HepG2 (cell line): ENCODE results near the gene GSTK1. TPM values are rescaled to one million over a fixed set of nuclear protein-coding genes. Genes with fewer than 3 reads are reported as not detected.

Experiments used
- ATAC-seq: fragments of 200-7000 bp; cut with Tn5 transposase; 3 replicates; pipeline ENCODE4 v1.9.1; 2020; ENCODE audit warnings: mild to moderate bottlenecking, moderate library complexity
- BruUV-seq: library from RNA; stranded (reverse); fragments of 400-500 nt; replicated peaks from 2 replicates; lab custom pipeline; 2021; lab: Mats Ljungman, UMichigan
- CTCF ChIA-PET: fragments of 300-600 bp; formaldehyde crosslinking; extraction: SDS; loops from one replicate; lab custom pipeline; 2021; ENCODE audit warnings: low total read pairs, inconsistent platforms, low intra/inter-chr PET ratio; lab: Yijun Ruan, JAX
- POLR2A ChIA-PET: fragments of 350-600 bp; sonication (Branson Sonifier 250); formaldehyde crosslinking; loops from one replicate; lab custom pipeline; 2020; ENCODE audit warnings: antibody characterized with exemption, inconsistent platforms; lab: Yijun Ruan, JAX
- DNase-seq: peaks from one replicate; pipeline ENCODE4 v3.0.0-alpha.2; 2015; ENCODE audit warnings: low spot score
- FAIRE-seq: peaks from 3 replicates; lab custom pipeline; 2011; peaks lifted over from hg19 to GRCh38; lab: Jason Lieb, UNC
- H2AFZ ChIP-seq: one replicate; pipeline ENCODE4 v1.6.1; 2011; ENCODE audit warnings: low read length, inconsistent platforms
- H3K27ac ChIP-seq: fragments of 300-600 bp; 3 replicates; pipeline ENCODE4 v1.8.0; 2011; ENCODE audit warnings: mixed run types, mild to moderate bottlenecking, mixed read lengths, low read length, inconsistent platforms; ENCODE audit not compliant: insufficient read depth; ENCODE audit errors: extremely low read length
- H3K27me3 ChIP-seq, 2 experiments: fragments of 200-600 bp in 1 of 2; 2 replicates in 1 of 2; 3 replicates in 1 of 2; pipeline versions ENCODE4 v1.6.0 to v1.8.0; 2011; ENCODE audit warnings: low read length in 2 of 2, mild to moderate bottlenecking in 2 of 2, moderate library complexity in 2 of 2, inconsistent platforms in 1 of 2; ENCODE audit not compliant: insufficient read depth in 2 of 2, control insufficient read depth in 1 of 2
- H3K36me3 ChIP-seq, 2 experiments: fragments of 200-600 bp in 1 of 2; replicated peaks in 1 of 2; 2 replicates in 1 of 2; 3 replicates in 1 of 2; pipeline versions ENCODE4 v1.5.1 to v1.8.0; 2011; ENCODE audit warnings: low read length in 2 of 2, inconsistent platforms in 1 of 2; ENCODE audit not compliant: insufficient read depth in 2 of 2, control insufficient read depth in 1 of 2
- H3K4me1 ChIP-seq: 2 replicates; pipeline ENCODE4 v1.5.1; 2012; ENCODE audit warnings: low read length, inconsistent platforms; ENCODE audit not compliant: insufficient read depth
- H3K4me2 ChIP-seq: 2 replicates; pipeline ENCODE4 v1.6.0; 2011; ENCODE audit warnings: low read depth, low read length, inconsistent platforms
- H3K4me3 ChIP-seq, 3 experiments: fragments of 200-600 bp in 1 of 3; sonication (generic), shearing (Covaris generic) in 1 of 3; replicated peaks in 1 of 3; 2 replicates each; pipeline ENCODE4 v1.5.1; 2011 to 2016; ENCODE audit warnings: low read length in 3 of 3, inconsistent platforms in 2 of 3, low read depth in 2 of 3, mild to moderate bottlenecking in 2 of 3, control low read depth in 1 of 3, mixed read lengths in 1 of 3; ENCODE audit not compliant: insufficient read depth in 1 of 3
- H3K79me2 ChIP-seq: one replicate; pipeline ENCODE4 v1.6.1; 2011; ENCODE audit warnings: low read length, inconsistent platforms; ENCODE audit not compliant: insufficient read depth
- H3K9ac ChIP-seq: 2 replicates; pipeline ENCODE4 v1.6.0; 2011; ENCODE audit warnings: mild to moderate bottlenecking, low read depth, low read length, inconsistent platforms; ENCODE audit not compliant: insufficient read depth
- H3K9me3 ChIP-seq: 2 replicates; pipeline ENCODE4 v1.5.1; 2012; ENCODE audit warnings: mild to moderate bottlenecking, low read length
- H4K20me1 ChIP-seq: 2 replicates; pipeline ENCODE4 v1.6.0; 2011; ENCODE audit warnings: inconsistent platforms, mild to moderate bottlenecking, low read length, moderate library complexity; ENCODE audit not compliant: insufficient read depth
- HDAC2 ChIP-seq: sonication (generic); formaldehyde crosslinking; IDR thresholded peaks from 2 replicates; pipeline ENCODE4 v1.4.0; 2020; ENCODE audit warnings: missing genetic modification reagents
- IKZF4 ChIP-seq: sonication (generic); formaldehyde crosslinking; IDR thresholded peaks from 2 replicates; pipeline ENCODE4 v1.5.1; 2020; ENCODE audit warnings: borderline replicate concordance, mild to moderate bottlenecking, low read depth, missing genetic modification reagents; ENCODE audit errors: not compliant biosample characterization
- RFX1 ChIP-seq: fragments of 450-650 bp; IDR thresholded peaks from 2 replicates; pipeline ENCODE4 v1.6.1; 2017
- ZBTB7B ChIP-seq: sonication (generic); formaldehyde crosslinking; IDR thresholded peaks from 2 replicates; pipeline ENCODE4 v1.4.0; 2020; ENCODE audit warnings: missing genetic modification reagents
- ZNF20 ChIP-seq: sonication (generic); formaldehyde crosslinking; IDR thresholded peaks from 2 replicates; pipeline ENCODE4 v1.4.0; 2020; ENCODE audit warnings: mild to moderate bottlenecking, moderate library complexity, missing genetic modification reagents
- ZNF446 ChIP-seq: sonication (generic); formaldehyde crosslinking; IDR thresholded peaks from 2 replicates; pipeline ENCODE4 v1.5.0; 2020; ENCODE audit warnings: mild to moderate bottlenecking, missing genetic modification reagents
- ZNF577 ChIP-seq: sonication (generic); formaldehyde crosslinking; IDR thresholded peaks from 2 replicates; pipeline ENCODE4 v1.4.0; 2020; ENCODE audit warnings: mild to moderate bottlenecking, low read depth, missing genetic modification reagents, borderline replicate concordance
- ZNF7 ChIP-seq: IDR thresholded peaks from 2 replicates; pipeline ENCODE4 v1.6.1; 2016; ENCODE audit warnings: missing biosample characterization, missing genetic modification reagents
- ZNF703 ChIP-seq: sonication (generic); formaldehyde crosslinking; IDR thresholded peaks from 2 replicates; pipeline ENCODE4 v1.5.1; 2020; ENCODE audit warnings: missing genetic modification reagents, mild to moderate bottlenecking, moderate library complexity, borderline replicate concordance
- WGBS: methylation state at CpG from one replicate; pipeline ENCODE4 v1.1.6; 2017; ENCODE audit warnings: low lambda C conversion rate; 5-methylcytosine and 5-hydroxymethylcytosine counted together
- in situ Hi-C: cut with HindIII; loops from 2 replicates; pipeline ENCODE4 v1.10.0; 2017; ENCODE audit warnings: low pct_unique_long_range_greater_than_20kb; ENCODE audit not compliant: extremely low pct_ligation_motif_present
- intact Hi-C: fragments of 100-400 bp; cut with micrococcal nuclease; formaldehyde crosslinking; loops from one replicate; pipeline ENCODE4 v1.10.0; 2022; ENCODE audit not compliant: unreplicated experiment
- polyA plus RNA-seq, 8 experiments: library from polyadenylated mRNA; depleted of rRNA in 3 of 8; stranded (reverse) in 7 of 8; unstranded in 1 of 8; fragments of >200 nt; fragmentation: Illumina TruSeq in 4 of 8; extraction: Trizol in 4 of 8; gene quantifications; 2 replicates each; pipeline versions ENCODE4 v1.2.1 to v1.2.3, GENCODE V29; 2011 to 2016; ENCODE audit warnings: low read depth in 4 of 8, missing spikeins in 1 of 8, mixed read lengths in 1 of 8; ENCODE audit not compliant: insufficient read depth in 1 of 8
- total RNA-seq, 5 experiments: library from RNA; depleted of rRNA; stranded (reverse); fragments of >200 nt; fragmentation: Illumina TruSeq; extraction: Trizol; gene quantifications; 2 replicates each; pipeline ENCODE4 v1.2.3, GENCODE V29; 2016; ENCODE audit warnings: low read depth in 1 of 5
- TF ChIP-seq, protein P1 (sequence below): sonication (generic); formaldehyde crosslinking; IDR thresholded peaks from 2 replicates; pipeline ENCODE4 v1.9.0; 2022; ENCODE audit warnings: low read depth, missing genetic modification reagents
- TF ChIP-seq, protein P2 (sequence below): sonication (generic); formaldehyde crosslinking; IDR thresholded peaks from 2 replicates; pipeline ENCODE4 v1.4.0; 2020; ENCODE audit warnings: missing genetic modification reagents
- TF ChIP-seq, protein P3 (sequence below): sonication (generic); formaldehyde crosslinking; IDR thresholded peaks from 2 replicates; pipeline ENCODE4 v1.5.0; 2020; ENCODE audit warnings: mild to moderate bottlenecking, missing genetic modification reagents, borderline replicate concordance

GSTK1 gene
- total and polyA plus RNA-seq, 2 of the 13 experiments (the other 11 are each of a cell fraction or from before 2014, with no cell fraction given): 64.6 to 92.1 TPM

DNA sequence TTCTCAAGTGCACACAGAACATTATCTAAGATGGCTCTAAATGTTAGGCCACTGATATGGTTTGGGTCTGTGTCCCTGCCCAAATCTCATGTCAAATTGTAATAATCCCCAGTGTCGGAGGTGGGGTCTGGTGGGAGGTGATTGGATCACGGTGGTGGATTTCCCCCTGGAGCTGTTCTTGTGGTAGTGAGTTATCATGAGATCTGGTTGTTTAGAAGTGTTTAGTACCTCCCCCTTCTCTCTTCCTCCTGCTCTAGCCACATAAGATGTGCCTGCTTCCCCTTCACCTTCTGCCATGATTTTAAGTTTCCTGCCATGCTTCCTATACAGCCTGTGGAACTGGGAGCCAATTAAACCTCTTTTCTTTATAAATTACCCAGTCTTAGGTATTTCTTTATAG lies 11.2 kb upstream of the GSTK1 start:
- TF ChIP-seq ZNF577 (CRISPR knock-in tag) (no peak), ZNF703 (CRISPR knock-in tag) (no peak), ZBTB7B (CRISPR knock-in tag) (no peak)
- TF ChIP-seq, protein P1, sequence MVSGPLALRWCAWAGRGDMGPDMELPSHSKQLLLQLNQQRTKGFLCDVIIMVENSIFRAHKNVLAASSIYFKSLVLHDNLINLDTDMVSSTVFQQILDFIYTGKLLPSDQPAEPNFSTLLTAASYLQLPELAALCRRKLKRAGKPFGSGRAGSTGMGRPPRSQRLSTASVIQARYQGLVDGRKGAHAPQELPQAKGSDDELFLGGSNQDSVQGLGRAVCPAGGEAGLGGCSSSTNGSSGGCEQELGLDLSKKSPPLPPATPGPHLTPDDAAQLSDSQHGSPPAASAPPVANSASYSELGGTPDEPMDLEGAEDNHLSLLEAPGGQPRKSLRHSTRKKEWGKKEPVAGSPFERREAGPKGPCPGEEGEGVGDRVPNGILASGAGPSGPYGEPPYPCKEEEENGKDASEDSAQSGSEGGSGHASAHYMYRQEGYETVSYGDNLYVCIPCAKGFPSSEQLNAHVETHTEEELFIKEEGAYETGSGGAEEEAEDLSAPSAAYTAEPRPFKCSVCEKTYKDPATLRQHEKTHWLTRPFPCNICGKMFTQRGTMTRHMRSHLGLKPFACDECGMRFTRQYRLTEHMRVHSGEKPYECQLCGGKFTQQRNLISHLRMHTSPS (CRISPR knock-in tag): no peak
- TF ChIP-seq, all 625 proteins: peak for 0
- FAIRE-seq (no peak), DNase-seq (no peak), ATAC-seq (no peak)
- no peak overlapping the region for H3K27ac ChIP-seq
- H2AFZ ChIP-seq: no peak overlapping the region
- peaks cover 16% of the 10 kb centered on the region for H3K4me1 ChIP-seq
- H3K79me2 ChIP-seq: no peaks in the 10 kb centered on the region
- H3K4me2 ChIP-seq: no peak overlapping the region
- WGBS: 74% methylated on average over 2 of the region's 2 CpGs
- no peaks in the 10 kb centered on the region for H3K27me3 ChIP-seq
- CTCF ChIA-PET: no interaction called here
- in situ Hi-C loops: no loop called here
- H3K4me3 ChIP-seq: no peak overlapping the region
- H4K20me1 ChIP-seq: no peaks in the 10 kb centered on the region
- POLR2A ChIA-PET: no interaction called here
- H3K36me3 ChIP-seq: no peaks in the 10 kb centered on the region
- no TSS peak for BruUV-seq
- intact Hi-C loops: no loop called here
- H3K9me3 ChIP-seq: no peaks in the 10 kb centered on the region
- H3K9ac ChIP-seq: no peak overlapping the region

DNA sequence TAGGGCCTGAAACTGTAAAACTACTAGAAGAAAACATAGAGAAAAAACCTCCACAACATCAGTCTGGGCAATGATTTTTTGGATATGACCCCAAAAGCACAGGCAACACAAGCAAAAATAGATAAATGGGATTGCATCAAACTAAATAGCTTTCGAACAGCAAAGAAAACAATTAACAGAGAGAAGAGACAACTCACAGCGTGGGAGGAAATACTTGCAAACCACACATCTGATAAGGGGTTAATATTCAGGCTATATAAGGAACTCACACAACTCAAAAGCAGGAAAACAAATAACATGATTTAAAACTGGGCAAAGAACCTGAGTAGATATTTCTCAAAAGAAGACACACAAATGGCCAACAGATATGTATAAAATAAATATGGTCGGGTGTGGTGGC lies 7.7 kb upstream of the GSTK1 start:
- ChIA-PET CTCF (no interaction called here), POLR2A (no interaction called here)
- Histone ChIP-seq H4K20me1 (no peaks in the 10 kb centered on the region), H3K27ac (no peak overlapping the region), H2AFZ (no peak overlapping the region), H3K4me2 (no peak overlapping the region), H3K27me3 (no peaks in the 10 kb centered on the region), H3K9ac (no peak overlapping the region), H3K4me3 (no peak overlapping the region), H3K79me2 (no peaks in the 10 kb centered on the region), H3K36me3 (no peaks in the 10 kb centered on the region), H3K4me1 (peaks cover 17% of the 10 kb centered on the region), H3K9me3 (no peaks in the 10 kb centered on the region)
- no TSS peak for BruUV-seq
- ATAC-seq: no peak
- intact Hi-C loops (no loop called here), in situ Hi-C loops (no loop called here)
- DNase-seq: no peak
- 17% methylated on average over 3 of the region's 3 CpGs for WGBS
- no peak for FAIRE-seq
- no peak for TF ChIP-seq HDAC2 (CRISPR knock-in tag)
- TF ChIP-seq, protein P2, sequence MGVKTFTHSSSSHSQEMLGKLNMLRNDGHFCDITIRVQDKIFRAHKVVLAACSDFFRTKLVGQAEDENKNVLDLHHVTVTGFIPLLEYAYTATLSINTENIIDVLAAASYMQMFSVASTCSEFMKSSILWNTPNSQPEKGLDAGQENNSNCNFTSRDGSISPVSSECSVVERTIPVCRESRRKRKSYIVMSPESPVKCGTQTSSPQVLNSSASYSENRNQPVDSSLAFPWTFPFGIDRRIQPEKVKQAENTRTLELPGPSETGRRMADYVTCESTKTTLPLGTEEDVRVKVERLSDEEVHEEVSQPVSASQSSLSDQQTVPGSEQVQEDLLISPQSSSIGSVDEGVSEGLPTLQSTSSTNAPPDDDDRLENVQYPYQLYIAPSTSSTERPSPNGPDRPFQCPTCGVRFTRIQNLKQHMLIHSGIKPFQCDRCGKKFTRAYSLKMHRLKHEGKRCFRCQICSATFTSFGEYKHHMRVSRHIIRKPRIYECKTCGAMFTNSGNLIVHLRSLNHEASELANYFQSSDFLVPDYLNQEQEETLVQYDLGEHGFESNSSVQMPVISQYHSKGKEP (CRISPR knock-in tag): no peak
- TF ChIP-seq, protein P3, sequence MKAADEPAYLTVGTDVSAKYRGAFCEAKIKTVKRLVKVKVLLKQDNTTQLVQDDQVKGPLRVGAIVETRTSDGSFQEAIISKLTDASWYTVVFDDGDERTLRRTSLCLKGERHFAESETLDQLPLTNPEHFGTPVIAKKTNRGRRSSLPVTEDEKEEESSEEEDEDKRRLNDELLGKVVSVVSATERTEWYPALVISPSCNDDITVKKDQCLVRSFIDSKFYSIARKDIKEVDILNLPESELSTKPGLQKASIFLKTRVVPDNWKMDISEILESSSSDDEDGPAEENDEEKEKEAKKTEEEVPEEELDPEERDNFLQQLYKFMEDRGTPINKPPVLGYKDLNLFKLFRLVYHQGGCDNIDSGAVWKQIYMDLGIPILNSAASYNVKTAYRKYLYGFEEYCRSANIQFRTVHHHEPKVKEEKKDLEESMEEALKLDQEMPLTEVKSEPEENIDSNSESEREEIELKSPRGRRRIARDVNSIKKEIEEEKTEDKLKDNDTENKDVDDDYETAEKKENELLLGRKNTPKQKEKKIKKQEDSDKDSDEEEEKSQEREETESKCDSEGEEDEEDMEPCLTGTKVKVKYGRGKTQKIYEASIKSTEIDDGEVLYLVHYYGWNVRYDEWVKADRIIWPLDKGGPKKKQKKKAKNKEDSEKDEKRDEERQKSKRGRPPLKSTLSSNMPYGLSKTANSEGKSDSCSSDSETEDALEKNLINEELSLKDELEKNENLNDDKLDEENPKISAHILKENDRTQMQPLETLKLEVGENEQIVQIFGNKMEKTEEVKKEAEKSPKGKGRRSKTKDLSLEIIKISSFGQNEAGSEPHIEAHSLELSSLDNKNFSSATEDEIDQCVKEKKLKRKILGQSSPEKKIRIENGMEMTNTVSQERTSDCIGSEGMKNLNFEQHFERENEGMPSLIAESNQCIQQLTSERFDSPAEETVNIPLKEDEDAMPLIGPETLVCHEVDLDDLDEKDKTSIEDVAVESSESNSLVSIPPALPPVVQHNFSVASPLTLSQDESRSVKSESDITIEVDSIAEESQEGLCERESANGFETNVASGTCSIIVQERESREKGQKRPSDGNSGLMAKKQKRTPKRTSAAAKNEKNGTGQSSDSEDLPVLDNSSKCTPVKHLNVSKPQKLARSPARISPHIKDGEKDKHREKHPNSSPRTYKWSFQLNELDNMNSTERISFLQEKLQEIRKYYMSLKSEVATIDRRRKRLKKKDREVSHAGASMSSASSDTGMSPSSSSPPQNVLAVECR: no peak
- no peak for TF ChIP-seq RFX1
- TF ChIP-seq ZNF446: no peak
- no peak for TF ChIP-seq ZNF20 (CRISPR knock-in tag)
- no peak for TF ChIP-seq ZNF7
- no peak for TF ChIP-seq IKZF4
